T-cell (primary cell): ENCODE results near the gene PLXNA2. TPM values are rescaled to one million over a fixed set of nuclear protein-coding genes. Genes with fewer than 3 reads are reported as not detected.

Source experiments
- ATAC-seq, 4 experiments: fragments of 200-7000 bp in 3 of 4; fragments of 150-1000 bp in 1 of 4; cut with Tn5 transposase; replicated peaks in 1 of 4; 1 replicate in 3 of 4; 2 replicates in 1 of 4; pipeline ENCODE4 v1.10.0; 2021; ENCODE audit warnings: moderate library complexity in 3 of 4, mild to moderate bottlenecking in 2 of 4, moderate number of reproducible peaks in 1 of 4
- CTCF ChIA-PET, 2 donors: fragments of 300-600 bp; sonication (Branson Sonifier 250); formaldehyde crosslinking; loops; one replicate each; lab custom pipeline; 2022; ENCODE audit warnings: antibody characterized with exemption in 2 of 2; lab: Charles Lee
- POLR2A ChIA-PET, 2 donors: fragments of 300-600 bp; sonication (Branson Sonifier 250); formaldehyde crosslinking; loops; one replicate each; lab custom pipeline; 2022; ENCODE audit warnings: antibody characterized with exemption in 2 of 2; lab: Charles Lee
- DNase-seq, 35 experiments: peaks; one replicate each; pipeline versions ENCODE4 v3.0.0 to v3.0.0-alpha.2; 2013 to 2023
- H3K27ac ChIP-seq: one replicate; pipeline ENCODE4 v1.5.1; 2013; ENCODE audit warnings: low read length
- H3K27me3 ChIP-seq, 2 experiments: replicated peaks in 1 of 2; 1 replicate in 1 of 2; 2 replicates in 1 of 2; pipeline versions ENCODE4 v1.6.1 to v1.7.0; 2013; ENCODE audit warnings: low read length in 1 of 2, mixed read lengths in 1 of 2; ENCODE audit not compliant: control insufficient read depth in 2 of 2, insufficient read depth in 2 of 2; ENCODE audit errors: extremely low read depth in 1 of 2
- H3K36me3 ChIP-seq, 2 donors: 1 replicate in 1 of 2; 2 replicates in 1 of 2; pipeline versions ENCODE4 v1.6.1 to v1.7.0; 2013; ENCODE audit warnings: low read length in 1 of 2; ENCODE audit not compliant: control insufficient read depth in 2 of 2, insufficient read depth in 1 of 2; ENCODE audit errors: extremely low read depth in 1 of 2
- H3K4me1 ChIP-seq, 2 experiments: 1 replicate in 1 of 2; 2 replicates in 1 of 2; pipeline versions ENCODE4 v1.6.1 to v1.7.0; 2013; ENCODE audit warnings: low read length in 2 of 2, mixed read lengths in 1 of 2; ENCODE audit not compliant: insufficient read depth in 2 of 2, control insufficient read depth in 1 of 2; ENCODE audit errors: extremely low read depth in 1 of 2
- H3K4me3 ChIP-seq, 2 donors: 1 replicate in 1 of 2; 2 replicates in 1 of 2; pipeline versions ENCODE4 v1.5.1 to v1.7.0; 2013; ENCODE audit warnings: mild to moderate bottlenecking in 2 of 2, low read length in 1 of 2, moderate library complexity in 1 of 2; ENCODE audit not compliant: control insufficient read depth in 1 of 2; ENCODE audit errors: extremely low read depth in 1 of 2
- H3K9me3 ChIP-seq: 2 replicates; pipeline ENCODE4 v1.7.0; 2013
- H3K27ac Mint-ChIP-seq, 2 donors: one replicate each; pipeline ENCODE4 v1.8.0; 2020 to 2021; ENCODE audit warnings: mild to moderate bottlenecking in 2 of 2, mixed read lengths in 2 of 2
- H3K27me3 Mint-ChIP-seq, 2 donors: one replicate each; pipeline ENCODE4 v1.8.0; 2021 to 2022; ENCODE audit warnings: mixed read lengths in 2 of 2
- H3K36me3 Mint-ChIP-seq: one replicate; pipeline ENCODE4 v1.8.0; 2021; ENCODE audit warnings: mixed read lengths
- H3K4me1 Mint-ChIP-seq, 3 donors: one replicate each; pipeline ENCODE4 v1.8.0; 2020 to 2022; ENCODE audit warnings: mixed read lengths in 3 of 3, mild to moderate bottlenecking in 1 of 3
- H3K4me3 Mint-ChIP-seq, 3 donors: one replicate each; pipeline ENCODE4 v1.8.0; 2020 to 2022; ENCODE audit warnings: mild to moderate bottlenecking in 3 of 3, mixed read lengths in 3 of 3, moderate library complexity in 3 of 3
- H3K9me3 Mint-ChIP-seq, 3 donors: one replicate each; pipeline ENCODE4 v1.8.0; 2020 to 2022; ENCODE audit warnings: mixed read lengths in 3 of 3
- WGBS: methylation state at CpG from one replicate; pipeline ENCODE4 v1.1.5; 2013; ENCODE audit warnings: missing lambda C conversion rate; ENCODE audit not compliant: insufficient coverage; 5-methylcytosine and 5-hydroxymethylcytosine counted together
- total RNA-seq, 35 experiments: library from RNA in 6 of 35; stranded (reverse) in 6 of 35; fragments of 120-200 nt in 1 of 35; gene quantifications; one replicate each; pipeline versions ENCODE4 v1.2.1 to v1.2.4 and lab custom pipeline; 2013 to 2026

Gene PLXNA2
- total RNA-seq, 5 donors from 2014 or later (not counting 1 experiment from before 2014, with no cell fraction given): 1.3 to 2.6 (median 2.2) TPM

DNA sequence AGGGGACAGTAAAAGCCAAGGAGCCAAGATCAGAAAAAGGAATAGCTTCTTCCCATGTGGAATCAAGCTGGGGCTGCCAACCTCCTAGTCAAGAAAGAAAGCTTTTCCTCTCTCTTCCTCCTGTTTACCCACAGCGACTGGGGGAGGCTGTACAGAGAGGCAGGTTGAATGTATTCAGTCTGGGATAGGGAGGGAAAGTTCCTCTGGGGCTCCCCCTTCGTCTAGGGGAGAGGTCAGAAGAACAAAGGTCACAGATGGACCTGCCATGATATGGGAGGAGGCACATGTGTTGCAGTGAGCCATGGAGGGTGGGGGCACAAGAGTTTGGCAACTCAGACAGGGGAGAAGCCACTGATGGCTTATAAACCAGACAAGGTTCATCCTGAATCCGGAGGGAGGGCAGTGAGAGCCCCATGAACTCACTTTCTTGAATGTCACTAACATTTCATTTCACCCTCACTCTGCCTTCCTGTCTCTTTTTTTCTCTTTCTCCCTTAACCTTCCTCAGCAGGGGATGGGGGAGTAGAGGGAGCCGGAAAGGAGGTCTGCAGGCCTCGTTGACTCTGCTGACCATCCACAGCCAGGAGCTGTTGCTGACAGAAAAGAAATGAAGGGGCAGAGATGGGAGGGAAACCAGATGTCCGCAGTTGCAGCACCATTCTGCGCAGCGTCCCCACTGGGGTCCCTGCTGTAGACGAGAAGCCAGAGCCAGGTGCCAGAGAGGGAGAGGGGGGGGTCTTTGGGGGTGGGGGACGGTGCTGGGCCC lies 61.1 kb downstream of the PLXNA2 start:
- CTCF ChIA-PET: no interaction called here
- H3K27ac ChIP-seq: no peak overlapping the region
- no peak for DNase-seq
- 80% methylated on average over 2 of the region's 10 CpGs for WGBS
- POLR2A ChIA-PET: interaction anchor here in 1 of 2 donors (0.6 kb wide), 1 partner anchor 53 kb away, joined by 3 read pairs; no protein-coding TSS in a partner anchor
- H3K9me3 ChIP-seq: no peaks in the 10 kb centered on the region
- H3K4me1 ChIP-seq: peaks cover 0 to 7% of the 10 kb centered on the region in 2 experiments
- Mint-ChIP-seq H3K27ac (no peak overlapping the region), H3K36me3 (no peaks in the 10 kb centered on the region), H3K4me1 (peaks cover 0 to 4% (median 0%) of the 10 kb centered on the region in 3 donors), H3K4me3 (no peak overlapping the region), H3K9me3 (no peaks in the 10 kb centered on the region), H3K27me3 (peaks cover 9 to 10% of the 10 kb centered on the region in 2 donors)
- no peaks in the 10 kb centered on the region for H3K36me3 ChIP-seq
- H3K27me3 ChIP-seq: peaks cover 0 to 12% of the 10 kb centered on the region in 2 experiments
- ATAC-seq: no peak
- no peak overlapping the region for H3K4me3 ChIP-seq

DNA sequence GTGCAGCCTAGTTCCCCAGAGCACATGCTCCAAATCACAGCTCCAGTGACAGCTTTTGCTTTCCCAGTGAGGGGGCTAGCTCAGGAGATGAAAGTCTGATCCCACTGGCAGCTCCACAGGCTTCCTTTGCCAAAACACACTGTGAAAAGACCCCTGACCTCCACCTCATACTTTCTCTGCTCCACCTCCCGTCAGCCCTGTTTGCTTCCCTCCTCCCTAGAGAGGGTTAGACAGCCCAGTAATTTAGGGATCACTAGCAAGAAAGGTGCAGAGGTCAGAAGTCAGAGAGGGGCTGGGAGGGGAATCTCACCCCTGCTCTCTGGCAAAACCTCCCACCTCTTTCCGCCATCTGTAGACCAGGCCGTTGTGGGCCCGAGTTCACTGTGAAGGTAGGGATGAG lies 62.8 kb downstream of the PLXNA2 start:
- Mint-ChIP-seq H3K27me3 (peaks cover 8 to 9% of the 10 kb centered on the region in 2 donors), H3K9me3 (no peaks in the 10 kb centered on the region), H3K27ac (no peak overlapping the region), H3K4me1 (peaks cover 0 to 4% (median 0%) of the 10 kb centered on the region in 3 donors), H3K4me3 (no peak overlapping the region), H3K36me3 (no peaks in the 10 kb centered on the region)
- Histone ChIP-seq H3K36me3 (no peaks in the 10 kb centered on the region), H3K27me3 (peaks cover 0 to 12% of the 10 kb centered on the region in 2 experiments), H3K4me3 (no peak overlapping the region), H3K27ac (no peak overlapping the region), H3K9me3 (no peaks in the 10 kb centered on the region), H3K4me1 (no peaks in the 10 kb centered on the region)
- CTCF ChIA-PET: no interaction called here
- POLR2A ChIA-PET: no interaction called here
- DNase-seq: no peak
- no CpG with 5 or more reads among the region's 4 CpGs for WGBS
- ATAC-seq: no peak

DNA sequence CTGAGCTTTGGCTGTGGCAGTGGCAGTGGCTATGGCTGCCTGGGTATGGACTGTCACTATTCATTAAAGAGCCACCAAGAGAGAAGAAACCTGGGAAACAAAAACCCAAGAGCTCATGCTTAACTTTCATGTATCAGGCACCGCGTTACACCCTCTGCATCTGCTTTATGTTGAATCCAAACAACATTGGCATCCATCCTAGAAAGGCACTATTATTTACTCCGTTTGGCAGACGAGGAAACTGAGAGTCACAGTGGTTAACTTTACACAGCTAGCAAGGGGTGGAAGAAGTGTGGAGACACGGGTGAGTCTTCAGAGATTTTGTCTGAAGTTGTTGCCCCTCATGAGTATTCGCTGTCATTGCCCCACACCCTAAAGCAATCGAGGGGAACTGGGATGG lies 63.8 kb downstream of the PLXNA2 start:
- Mint-ChIP-seq H3K9me3 (no peaks in the 10 kb centered on the region), H3K4me3 (no peak overlapping the region), H3K36me3 (no peaks in the 10 kb centered on the region), H3K27me3 (peaks cover 4 to 7% of the 10 kb centered on the region in 2 donors), H3K4me1 (no peaks in the 10 kb centered on the region), H3K27ac (no peak overlapping the region)
- ChIA-PET CTCF (no interaction called here), POLR2A (no interaction called here)
- Histone ChIP-seq H3K4me3 (no peak overlapping the region), H3K27me3 (peaks cover 0 to 12% of the 10 kb centered on the region in 2 experiments), H3K9me3 (no peaks in the 10 kb centered on the region), H3K27ac (no peak overlapping the region), H3K4me1 (no peaks in the 10 kb centered on the region), H3K36me3 (no peaks in the 10 kb centered on the region)
- no peak for DNase-seq
- 68% methylated on average over 3 of the region's 7 CpGs for WGBS
- ATAC-seq: no peak

DNA sequence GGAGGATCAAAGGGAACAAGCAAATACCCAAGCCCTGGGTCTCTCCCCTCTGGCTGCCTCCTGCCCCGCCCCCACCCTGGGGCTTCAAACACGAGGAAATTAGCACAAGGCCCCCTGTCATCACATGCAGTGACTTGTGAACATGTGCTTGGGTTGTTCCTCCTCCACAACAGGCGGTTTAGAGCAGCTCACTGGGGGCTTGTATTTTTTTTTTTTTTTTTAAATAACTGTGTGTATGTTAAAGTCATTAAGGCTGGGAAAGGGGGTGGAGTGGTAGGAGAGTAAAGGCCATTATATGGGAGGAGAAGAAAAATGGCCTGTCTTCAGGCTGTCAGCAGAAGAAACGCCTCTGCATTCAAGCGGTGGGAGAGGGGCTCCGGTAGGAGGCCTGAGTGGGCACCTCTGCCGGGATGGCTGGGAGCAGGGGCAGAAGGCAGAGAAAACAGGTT lies 64.2 kb downstream of the PLXNA2 start:
- no peak overlapping the region for H3K27ac ChIP-seq
- H3K27me3 Mint-ChIP-seq: peaks cover 4 to 7% of the 10 kb centered on the region in 2 donors
- H3K27ac Mint-ChIP-seq: no peak overlapping the region
- H3K36me3 ChIP-seq: no peaks in the 10 kb centered on the region
- WGBS: 83% methylated on average over 4 of the region's 7 CpGs
- H3K4me1 ChIP-seq: no peaks in the 10 kb centered on the region
- peaks cover 0 to 10% of the 10 kb centered on the region in 2 experiments for H3K27me3 ChIP-seq
- H3K9me3 Mint-ChIP-seq: no peaks in the 10 kb centered on the region
- DNase-seq: no peak
- ChIA-PET CTCF (no interaction called here), POLR2A (no interaction called here)
- H3K4me3 Mint-ChIP-seq: no peak overlapping the region
- no peaks in the 10 kb centered on the region for H3K9me3 ChIP-seq
- ATAC-seq: no peak
- H3K4me1 Mint-ChIP-seq: no peaks in the 10 kb centered on the region
- no peaks in the 10 kb centered on the region for H3K36me3 Mint-ChIP-seq
- no peak overlapping the region for H3K4me3 ChIP-seq

DNA sequence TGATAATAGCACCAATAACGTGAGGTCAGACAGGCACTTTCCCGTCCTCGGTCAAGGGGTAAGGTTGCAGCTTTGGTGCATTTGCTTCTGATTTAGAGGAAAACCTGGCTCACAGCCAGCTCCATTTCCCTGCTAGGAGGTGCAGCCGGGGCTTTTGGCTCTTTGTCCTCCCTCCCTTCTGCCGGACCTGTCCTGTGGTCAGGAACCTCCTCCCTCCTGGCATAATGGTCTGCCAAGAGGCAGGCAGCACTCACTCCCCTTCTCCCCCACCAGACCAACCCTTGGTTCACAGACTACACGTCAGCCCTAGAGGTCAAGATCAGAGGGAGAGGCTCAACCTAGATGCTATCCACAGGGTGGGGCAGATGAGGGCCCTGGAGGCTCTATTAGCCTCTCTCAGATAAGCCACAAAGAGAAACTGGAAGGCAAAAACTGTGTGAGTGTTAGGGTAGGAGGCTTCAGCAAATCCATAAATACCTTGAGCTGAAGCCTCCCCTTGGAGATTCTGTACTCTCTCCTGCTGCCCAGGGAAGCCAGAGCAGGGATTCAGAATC lies 64.8 kb downstream of the PLXNA2 start:
- no peaks in the 10 kb centered on the region for H3K9me3 Mint-ChIP-seq
- CTCF ChIA-PET: no interaction called here
- ATAC-seq: no peak

DNA sequence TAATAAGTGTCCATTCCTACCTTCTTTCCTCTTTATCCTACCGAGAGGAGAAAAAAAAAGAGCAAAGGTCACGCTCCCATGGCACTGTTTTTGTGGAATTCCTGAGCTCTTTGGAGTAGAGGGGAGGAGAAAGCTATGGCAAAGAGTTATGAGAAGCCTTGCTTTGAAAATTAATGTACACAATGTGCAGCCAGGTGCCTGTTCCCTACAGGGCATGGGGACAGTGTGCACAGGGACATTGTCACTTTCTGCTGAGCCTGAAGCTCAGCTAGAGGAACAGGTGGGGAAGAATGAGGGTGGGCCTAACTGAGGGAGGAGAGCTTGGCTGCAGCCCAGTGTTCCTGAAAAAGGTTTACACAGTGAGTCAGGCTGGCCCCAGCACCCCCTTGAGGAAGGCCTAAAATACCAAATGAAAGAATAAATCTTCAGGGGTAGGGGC lies 66.1 kb downstream of the PLXNA2 start:
- H3K27me3 ChIP-seq: peaks cover 0 to 6% of the 10 kb centered on the region in 2 experiments
- Mint-ChIP-seq H3K27me3 (peaks cover 4 to 7% of the 10 kb centered on the region in 2 donors), H3K36me3 (no peaks in the 10 kb centered on the region), H3K27ac (no peak overlapping the region), H3K9me3 (no peaks in the 10 kb centered on the region), H3K4me1 (no peaks in the 10 kb centered on the region), H3K4me3 (no peak overlapping the region)
- no peaks in the 10 kb centered on the region for H3K36me3 ChIP-seq
- no peak for ATAC-seq
- POLR2A ChIA-PET: no interaction called here
- H3K4me3 ChIP-seq: no peak overlapping the region
- no peaks in the 10 kb centered on the region for H3K4me1 ChIP-seq
- H3K9me3 ChIP-seq: no peaks in the 10 kb centered on the region
- H3K27ac ChIP-seq: no peak overlapping the region
- CTCF ChIA-PET: no interaction called here
- DNase-seq: no peak
- 100% methylated on average over 1 of the region's 2 CpGs for WGBS

More for the DNA sequence above, 64.8 kb downstream of the PLXNA2 start:
- Histone ChIP-seq H3K4me1 (no peaks in the 10 kb centered on the region), H3K27me3 (peaks cover 0 to 7% of the 10 kb centered on the region in 2 experiments), H3K27ac (no peak overlapping the region), H3K4me3 (no peak overlapping the region), H3K9me3 (no peaks in the 10 kb centered on the region), H3K36me3 (no peaks in the 10 kb centered on the region)
- no peak for DNase-seq
- 81% methylated on average over 5 of the region's 6 CpGs for whole genome bisulfite sequencing
- H3K27ac Mint-ChIP-seq: no peak overlapping the region
- no peak overlapping the region for H3K4me3 Mint-ChIP-seq
- H3K27me3 Mint-ChIP-seq: peaks cover 4 to 6% of the 10 kb centered on the region in 2 donors
- no peaks in the 10 kb centered on the region for H3K36me3 Mint-ChIP-seq
- POLR2A ChIA-PET: no interaction called here
- no peaks in the 10 kb centered on the region for H3K4me1 Mint-ChIP-seq
